Cardiac muscle cell (in vitro differentiated cells and primary cell): Measurements from ENCODE around the gene NSD2. TPM values are rescaled to one million over a fixed set of nuclear protein-coding genes. Genes with fewer than 3 reads are reported as not detected.

Source experiments
- DNase-seq, 2 donors: peaks; one replicate each; pipeline versions ENCODE4 v3.0.0 to v3.0.0-alpha.2; 2010 to 2017; ENCODE audit warnings: low read depth in 1 of 2, low spot score in 1 of 2
- H3K27ac ChIP-seq: fragments of 200-600 bp; sonication (generic); 2 replicates; pipeline ENCODE4 v1.5.1; 2016
- H3K27me3 ChIP-seq: fragments of 200-600 bp; sonication (generic); 2 replicates; pipeline ENCODE4 v1.6.0; 2016; ENCODE audit warnings: control low read depth
- H3K36me3 ChIP-seq: fragments of 200-600 bp; sonication (generic); 2 replicates; pipeline ENCODE4 v1.5.1; 2016; ENCODE audit warnings: control low read depth
- H3K4me1 ChIP-seq: fragments of 200-600 bp; sonication (generic); 2 replicates; pipeline ENCODE4 v1.8.1; 2017; ENCODE audit warnings: low read depth, mild to moderate bottlenecking, mixed run types
- H3K4me3 ChIP-seq: fragments of 200-600 bp; sonication (generic); 2 replicates; pipeline ENCODE4 v1.5.1; 2016; ENCODE audit warnings: mild to moderate bottlenecking
- H3K9me3 ChIP-seq: fragments of 200-600 bp; sonication (generic); 2 replicates; pipeline ENCODE4 v1.5.1; 2017; ENCODE audit warnings: low read depth, mild to moderate bottlenecking, control low read depth
- CTCF ChIP-seq: IDR thresholded peaks from 2 replicates; pipeline ENCODE4 v1.5.1; 2012; ENCODE audit warnings: low read depth, mild to moderate bottlenecking, low read length
- polyA plus RNA-seq: library from polyadenylated mRNA; unstranded; fragments of >200 nt; fragmentation: Nextera tagmentation; extraction: Ambion mirVana; gene quantifications from 2 replicates; pipeline ENCODE4 v1.2.1, GENCODE V29; 2016
- total RNA-seq: library from RNA; depleted of rRNA; stranded (reverse); fragments of >200 nt; gene quantifications from 2 replicates; pipeline ENCODE4 v1.2.3, GENCODE V29; 2016

NSD2 gene
- total and polyA plus RNA-seq, 2 experiments from 2014 or later: 49.0 to 91.3 TPM

- no peak overlapping the region for H3K27ac ChIP-seq
- no peak overlapping the region for H3K4me3 ChIP-seq
- DNase-seq: no peak
- no peak for TF ChIP-seq CTCF
- no peaks in the 10 kb centered on the region for H3K9me3 ChIP-seq
- H3K4me1 ChIP-seq: peaks cover 6% of the 10 kb centered on the region
- H3K36me3 ChIP-seq: peaks cover 14% of the 10 kb centered on the region
- no peaks in the 10 kb centered on the region for H3K27me3 ChIP-seq
Observed at GRCh38 chr4:1839282-1839681, 31.9 kb upstream of the NSD2 start.

GRCh38 chr4:1841201-1841886, 29.8 kb upstream of the NSD2 start:
- DNase-seq: no peak
- H3K4me1 ChIP-seq: no peaks in the 10 kb centered on the region
- peaks cover 10% of the 10 kb centered on the region for H3K36me3 ChIP-seq
- no peaks in the 10 kb centered on the region for H3K9me3 ChIP-seq
- H3K27me3 ChIP-seq: no peaks in the 10 kb centered on the region
- no peak overlapping the region for H3K27ac ChIP-seq
- no peak for TF ChIP-seq CTCF
- H3K4me3 ChIP-seq: no peak overlapping the region

- no peak overlapping the region for H3K27ac ChIP-seq
- peaks cover 10% of the 10 kb centered on the region for H3K36me3 ChIP-seq
- H3K9me3 ChIP-seq: no peaks in the 10 kb centered on the region
- no peak for TF ChIP-seq CTCF
- no peaks in the 10 kb centered on the region for H3K4me1 ChIP-seq
- H3K4me3 ChIP-seq: no peak overlapping the region
- H3K27me3 ChIP-seq: no peaks in the 10 kb centered on the region
- no peak for DNase-seq
Observed at GRCh38 chr4:1841887-1842210, 29.3 kb upstream of the NSD2 start.

- H3K27ac ChIP-seq: no peak overlapping the region
- no peak for DNase-seq
- no peak overlapping the region for H3K4me3 ChIP-seq
- H3K4me1 ChIP-seq: no peaks in the 10 kb centered on the region
- H3K27me3 ChIP-seq: no peaks in the 10 kb centered on the region
- H3K36me3 ChIP-seq: peaks cover 10% of the 10 kb centered on the region
- no peak for TF ChIP-seq CTCF
- H3K9me3 ChIP-seq: no peaks in the 10 kb centered on the region
Observed at GRCh38 chr4:1842339-1842895, 28.8 kb upstream of the NSD2 start.

GRCh38 chr4:1842993-1843448, 28.2 kb upstream of the NSD2 start:
- peak in 1 of 2 donors; percentile 85 for DNase-seq
- no peak overlapping the region for H3K4me3 ChIP-seq
- no peak overlapping the region for H3K27ac ChIP-seq
- H3K4me1 ChIP-seq: no peaks in the 10 kb centered on the region
- no peaks in the 10 kb centered on the region for H3K9me3 ChIP-seq
- H3K27me3 ChIP-seq: no peaks in the 10 kb centered on the region
- peaks cover 10% of the 10 kb centered on the region for H3K36me3 ChIP-seq
- TF ChIP-seq CTCF: no peak
